Esophagus muscularis mucosa (tissue), 3 donors: Measurements from ENCODE around the gene CHRNA9.

Experiments
- CTCF ChIP-seq, 3 experiments: fragments of 200-600 bp in 2 of 3; fragments of 450-650 bp in 1 of 3; sonication (generic) in 2 of 3; IDR thresholded peaks; one replicate each; pipeline ENCODE4 v1.5.1; 2017 to 2019; ENCODE audit warnings: antibody characterized with exemption in 3 of 3, mild to moderate bottlenecking in 2 of 3, moderate library complexity in 1 of 3
- POLR2A ChIP-seq: fragments of 450-650 bp; IDR thresholded peaks from one replicate; pipeline ENCODE4 v1.6.1; 2017; ENCODE audit warnings: antibody characterized with exemption, moderate library complexity, mild to moderate bottlenecking, low read depth
- POLR2AphosphoS5 ChIP-seq, 2 donors: sonication (generic); formaldehyde crosslinking; IDR thresholded peaks; one replicate each; pipeline ENCODE4 v1.6.1; 2017; ENCODE audit warnings: antibody characterized with exemption in 2 of 2

- TF ChIP-seq CTCF (IDR thresholded peaks at IDR 0.05) (no peak), POLR2AphosphoS5 (IDR thresholded peaks at IDR 0.05) (no peak), POLR2A (no peak)
Observed at GRCh38 chr4:40377512-40378365, 42.6 kb downstream of the CHRNA9 start.
